PC-3 (cell line): ENCODE measurements around the gene PXMP4. TPM values are rescaled to one million over a fixed set of nuclear protein-coding genes. Genes with fewer than 3 reads are reported as not detected.

Experiments used
- ATAC-seq: fragments of 200-7000 bp; cut with Tn5 transposase; 2 replicates; pipeline ENCODE4 v1.9.1; 2020; ENCODE audit warnings: mild to moderate bottlenecking, moderate library complexity
- BruUV-seq: library from RNA; stranded (reverse); fragments of 400-500 nt; replicated peaks from 2 replicates; lab custom pipeline; 2021; lab: Mats Ljungman, UMichigan
- CTCF ChIA-PET: fragments of 300-600 bp; sonication (Branson Sonifier 250); formaldehyde crosslinking; loops from one replicate; lab custom pipeline; 2022; ENCODE audit warnings: antibody characterized with exemption; lab: Charles Lee
- POLR2A ChIA-PET: fragments of 300-600 bp; sonication (Branson Sonifier 250); formaldehyde crosslinking; loops from one replicate; lab custom pipeline; 2022; ENCODE audit warnings: antibody characterized with exemption; ENCODE audit not compliant: unreplicated experiment; lab: Charles Lee
- DNase-seq: peaks from one replicate; pipeline ENCODE4 v3.0.0-alpha.2; 2015
- H2AFZ ChIP-seq: fragments of 300-600 bp; sonication (generic); 2 replicates; pipeline ENCODE4 v1.6.0; 2016; ENCODE audit warnings: antibody characterized with exemption, low read length
- H3F3A ChIP-seq: fragments of 300-600 bp; sonication (generic); one replicate; pipeline ENCODE4 v1.6.0; 2017; ENCODE audit warnings: antibody characterized with exemption, low read length, control low read depth, mild to moderate bottlenecking; ENCODE audit not compliant: unreplicated experiment
- H3K27ac ChIP-seq: fragments of 300-600 bp; sonication (generic); 2 replicates; pipeline ENCODE4 v1.5.1; 2016; ENCODE audit warnings: mild to moderate bottlenecking, low read length
- H3K27me3 ChIP-seq: fragments of 300-600 bp; sonication (generic); 2 replicates; pipeline ENCODE4 v1.6.1; 2016; ENCODE audit warnings: low read length, mixed read lengths
- H3K36me3 ChIP-seq: fragments of 300-600 bp; sonication (generic); 2 replicates; pipeline ENCODE4 v1.6.1; 2016; ENCODE audit warnings: low read depth, mixed run types, low read length, mixed read lengths
- H3K4me1 ChIP-seq: fragments of 300-600 bp; sonication (generic); 2 replicates; pipeline ENCODE4 v1.5.1; 2016; ENCODE audit warnings: low read length; ENCODE audit not compliant: insufficient read depth
- H3K4me2 ChIP-seq: fragments of 300-600 bp; sonication (generic); 2 replicates; pipeline ENCODE4 v1.6.0; 2016; ENCODE audit warnings: low read length
- H3K4me3 ChIP-seq: fragments of 300-600 bp; sonication (generic); 2 replicates; pipeline ENCODE4 v1.5.1; 2016; ENCODE audit warnings: mild to moderate bottlenecking, low read length, mixed read lengths
- H3K79me2 ChIP-seq: fragments of 300-600 bp; sonication (generic); 2 replicates; pipeline ENCODE4 v1.6.1; 2017; ENCODE audit warnings: low read length, mixed read lengths
- H3K9ac ChIP-seq: fragments of 300-600 bp; sonication (generic); 2 replicates; pipeline ENCODE4 v1.6.0; 2016; ENCODE audit warnings: mild to moderate bottlenecking, low read length
- H3K9me2 ChIP-seq: fragments of 300-600 bp; sonication (generic); replicated peaks from 2 replicates; pipeline ENCODE4 v1.6.1; 2016; ENCODE audit warnings: mixed run types, low read length, mixed read lengths
- H3K9me3 ChIP-seq: fragments of 300-600 bp; sonication (generic); 2 replicates; pipeline ENCODE4 v1.6.1; 2016; ENCODE audit warnings: low read length, mixed read lengths
- H4K20me1 ChIP-seq: fragments of 300-600 bp; sonication (generic); 2 replicates; pipeline ENCODE4 v1.6.1; 2016; ENCODE audit warnings: low read length, mixed read lengths
- CTCF ChIP-seq: fragments of 300-600 bp; sonication (generic); conservative IDR thresholded peaks from 2 replicates; pipeline ENCODE4 v1.5.1; 2017; ENCODE audit warnings: antibody characterized with exemption, low read depth, mild to moderate bottlenecking, low read length
- EZH2 ChIP-seq: fragments of 300-600 bp; sonication (generic); IDR thresholded peaks from one replicate; pipeline ENCODE4 v1.6.1; 2017; ENCODE audit warnings: antibody characterized with exemption, mild to moderate bottlenecking, low read length; ENCODE audit not compliant: unreplicated experiment
- EZH2phosphoT487 ChIP-seq: fragments of 300-600 bp; sonication (generic); IDR thresholded peaks from 2 replicates; pipeline ENCODE4 v1.6.1; 2018; ENCODE audit warnings: mild to moderate bottlenecking, antibody characterized with exemption, low read length, borderline replicate concordance
- intact Hi-C: fragments of 100-400 bp; cut with micrococcal nuclease; formaldehyde crosslinking; loops from 2 replicates; pipeline ENCODE4 v1.9.0; 2023
- total RNA-seq: library from RNA; depleted of rRNA; stranded (reverse); fragments of >200 nt; gene quantifications from 2 replicates; pipeline ENCODE4 v1.2.3, GENCODE V29; 2014

The PXMP4 gene
- total RNA-seq, 1 experiment from 2014 or later: not detected

DNA sequence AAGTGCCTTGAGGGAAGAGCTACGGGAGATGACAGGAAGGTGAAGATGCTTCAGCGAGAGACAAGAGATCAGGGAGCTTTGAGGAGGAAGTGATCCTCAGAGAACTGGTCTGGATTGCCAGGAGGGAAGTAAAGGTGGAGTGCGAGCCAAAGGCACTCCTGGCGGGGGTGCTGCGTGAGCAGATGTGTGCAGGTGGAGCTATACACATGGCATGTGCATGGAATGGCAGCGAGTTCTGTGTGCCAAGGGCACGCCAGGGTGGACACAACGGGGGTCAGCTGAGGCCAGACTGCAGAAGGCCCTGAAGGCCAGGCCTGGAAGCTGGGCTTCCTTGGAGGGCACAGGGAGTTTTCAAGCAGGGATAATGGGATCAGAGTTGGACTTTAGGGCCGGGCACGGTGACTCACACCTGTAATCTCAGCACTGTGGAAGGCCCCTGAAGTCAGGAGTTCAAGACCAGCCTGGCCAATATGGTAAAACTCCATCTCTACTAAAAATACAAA lies 6.2 kb downstream of the PXMP4 start:
- BruUV-seq: no TSS peak
- Histone ChIP-seq H3K9ac (no peak overlapping the region), H3K27ac (no peak overlapping the region), H3K4me3 (no peak overlapping the region), H3F3A (no peaks in the 10 kb centered on the region), H4K20me1 (no peaks in the 10 kb centered on the region), H3K36me3 (no peaks in the 10 kb centered on the region), H3K9me2 (no peaks in the 10 kb centered on the region), H3K4me1 (peaks cover 6% of the 10 kb centered on the region; the same call in 1 of the 2 replicates), H2AFZ (no peak overlapping the region), H3K9me3 (no peaks in the 10 kb centered on the region), H3K27me3 (no peaks in the 10 kb centered on the region), H3K79me2 (no peaks in the 10 kb centered on the region), H3K4me2 (no peak overlapping the region)
- no peak for TF ChIP-seq CTCF
- no peak for TF ChIP-seq EZH2phosphoT487
- TF ChIP-seq EZH2: no peak
- no peak for ATAC-seq
- CTCF ChIA-PET: no interaction called here
- POLR2A ChIA-PET: no interaction called here
- no peak for DNase-seq
- intact Hi-C loops: no loop called here

- intact Hi-C loops: no loop called here
- Histone ChIP-seq H2AFZ (no peak overlapping the region), H3K27me3 (no peaks in the 10 kb centered on the region), H3K79me2 (no peaks in the 10 kb centered on the region), H3K9me2 (no peaks in the 10 kb centered on the region), H4K20me1 (no peaks in the 10 kb centered on the region), H3K9me3 (no peaks in the 10 kb centered on the region), H3K27ac (no peak overlapping the region), H3K4me1 (peaks cover 6% of the 10 kb centered on the region; the same call in 1 of the 2 replicates), H3K4me2 (no peak overlapping the region), H3K4me3 (no peak overlapping the region), H3K36me3 (no peaks in the 10 kb centered on the region), H3K9ac (no peak overlapping the region), H3F3A (no peaks in the 10 kb centered on the region)
- ChIA-PET POLR2A (no interaction called here), CTCF (no interaction called here)
- DNase-seq (no peak), ATAC-seq (no peak)
- TF ChIP-seq EZH2 (no peak), CTCF (no peak), EZH2phosphoT487 (no peak)
- no TSS peak for BruUV-seq
Observed at GRCh38 chr20:33711446-33711738, 8.7 kb downstream of the PXMP4 start.

GRCh38 chr20:33710681-33711445 lies 9.2 kb downstream of the PXMP4 start:
- Histone ChIP-seq H3K4me2 (no peak overlapping the region), H3K36me3 (no peaks in the 10 kb centered on the region), H3K27ac (no peak overlapping the region), H3K4me3 (no peak overlapping the region), H3K27me3 (no peaks in the 10 kb centered on the region), H3K9me2 (no peaks in the 10 kb centered on the region), H3K79me2 (no peaks in the 10 kb centered on the region), H3K9ac (no peak overlapping the region), H2AFZ (no peak overlapping the region), H3K4me1 (peaks cover 6% of the 10 kb centered on the region; the same call in 1 of the 2 replicates), H3K9me3 (no peaks in the 10 kb centered on the region), H4K20me1 (no peaks in the 10 kb centered on the region), H3F3A (no peaks in the 10 kb centered on the region)
- ATAC-seq (no peak), DNase-seq (no peak)
- intact Hi-C loops: no loop called here
- no TSS peak for BruUV-seq
- TF ChIP-seq EZH2 (no peak), CTCF (no peak), EZH2phosphoT487 (no peak)
- ChIA-PET POLR2A (no interaction called here), CTCF (no interaction called here)
